GM23338 (cell line): ENCODE data around the gene PRDX6. TPM values are rescaled to one million over a fixed set of nuclear protein-coding genes. Genes with fewer than 3 reads are reported as not detected.

Experiments
- ATAC-seq: fragments of 200-7000 bp; cut with Tn5 transposase; 3 replicates; pipeline ENCODE4 v1.9.1; 2020
- DNase-seq: peaks from one replicate; pipeline ENCODE4 v3.0.0-alpha.2; 2015; ENCODE audit warnings: low spot score
- H2AFZ ChIP-seq: fragments of 200-600 bp; sonication (generic); 2 replicates; pipeline ENCODE4 v1.8.0; 2016; ENCODE audit warnings: antibody characterized with exemption, mild to moderate bottlenecking, moderate library complexity
- H3F3A ChIP-seq: fragments of 200-600 bp; sonication (generic); replicated peaks from 2 replicates; pipeline ENCODE4 v1.8.0; 2017; ENCODE audit warnings: antibody characterized with exemption, mixed run types, low read depth
- H3K27ac ChIP-seq: fragments of 200-600 bp; sonication (generic); 2 replicates; pipeline ENCODE4 v1.6.1; 2016; ENCODE audit warnings: low read depth
- H3K27me3 ChIP-seq: fragments of 200-600 bp; sonication (generic); 2 replicates; pipeline ENCODE4 v1.8.0; 2016; ENCODE audit warnings: mild to moderate bottlenecking, mixed run types, moderate library complexity; ENCODE audit not compliant: insufficient read depth
- H3K36me3 ChIP-seq: fragments of 200-600 bp; sonication (generic); 2 replicates; pipeline ENCODE4 v1.8.0; 2016; ENCODE audit warnings: mild to moderate bottlenecking; ENCODE audit not compliant: insufficient read depth
- H3K4me1 ChIP-seq: fragments of 200-600 bp; sonication (generic); 2 replicates; pipeline ENCODE4 v1.8.0; 2016; ENCODE audit warnings: mild to moderate bottlenecking, moderate library complexity; ENCODE audit not compliant: insufficient read depth
- H3K4me2 ChIP-seq: fragments of 200-600 bp; sonication (generic); 2 replicates; pipeline ENCODE4 v1.7.1; 2017; ENCODE audit warnings: mixed run types
- H3K4me3 ChIP-seq: fragments of 200-600 bp; sonication (generic); 2 replicates; pipeline ENCODE4 v1.6.1; 2016; ENCODE audit warnings: mixed run types
- H3K79me2 ChIP-seq: fragments of 200-600 bp; sonication (generic); replicated peaks from 2 replicates; pipeline ENCODE4 v1.8.0; 2017; ENCODE audit warnings: mild to moderate bottlenecking; ENCODE audit not compliant: insufficient read depth
- H3K9me2 ChIP-seq: fragments of 200-600 bp; sonication (generic); 2 replicates; pipeline ENCODE4 v1.8.0; 2017; ENCODE audit not compliant: insufficient read depth
- H4K20me1 ChIP-seq: fragments of 200-600 bp; sonication (generic); replicated peaks from 2 replicates; pipeline ENCODE4 v1.8.0; 2017; ENCODE audit warnings: mild to moderate bottlenecking; ENCODE audit not compliant: insufficient read depth
- H3K27ac Mint-ChIP-seq: 2 replicates; pipeline ENCODE4 v1.8.0; 2020; ENCODE audit warnings: inconsistent platforms, mild to moderate bottlenecking, moderate library complexity, mixed read lengths
- H3K27me3 Mint-ChIP-seq: 3 replicates; pipeline ENCODE4 v1.8.0; 2022; ENCODE audit warnings: low read depth, mild to moderate bottlenecking, moderate library complexity, mixed read lengths, inconsistent platforms; ENCODE audit not compliant: insufficient read depth, poor library complexity
- H3K36me3 Mint-ChIP-seq: 3 replicates; pipeline ENCODE4 v1.8.0; 2021; ENCODE audit warnings: low read depth, mild to moderate bottlenecking, inconsistent platforms, moderate library complexity, mixed read lengths
- H3K4me1 Mint-ChIP-seq: 3 replicates; pipeline ENCODE4 v1.8.0; 2020; ENCODE audit warnings: mild to moderate bottlenecking, inconsistent platforms, mixed read lengths
- H3K4me3 Mint-ChIP-seq: 3 replicates; pipeline ENCODE4 v1.8.0; 2021; ENCODE audit warnings: moderate library complexity, mild to moderate bottlenecking, inconsistent platforms, mixed read lengths
- H3K9me3 Mint-ChIP-seq: 3 replicates; pipeline ENCODE4 v1.8.0; 2020; ENCODE audit warnings: moderate library complexity, mild to moderate bottlenecking, inconsistent platforms, mixed read lengths
- CREB1 ChIP-seq: fragments of 250-450 bp; sonication (Bioruptor Pico); IDR thresholded peaks from 2 replicates; pipeline ENCODE4 v1.5.0; 2020; ENCODE audit warnings: low read depth, mild to moderate bottlenecking, moderate library complexity
- CTCF ChIP-seq, 2 experiments: fragments of 200-600 bp in 1 of 2; sonication (generic) in 1 of 2; conservative IDR thresholded peaks; 2 replicates each; pipeline versions ENCODE4 v1.5.1 to v1.6.1; 2016 to 2017; ENCODE audit warnings: antibody characterized with exemption in 2 of 2, low read depth in 2 of 2, mild to moderate bottlenecking in 2 of 2, moderate library complexity in 1 of 2
- ETS1 ChIP-seq: IDR thresholded peaks from 2 replicates; pipeline ENCODE4 v1.6.1; 2016; ENCODE audit warnings: antibody characterized with exemption
- EZH2 ChIP-seq: fragments of 200-600 bp; sonication (generic); IDR thresholded peaks from one replicate; pipeline ENCODE4 v1.8.0; 2017; ENCODE audit warnings: antibody characterized with exemption, mild to moderate bottlenecking, low read depth; ENCODE audit not compliant: unreplicated experiment
- EZH2phosphoT487 ChIP-seq: fragments of 200-600 bp; sonication (generic); IDR thresholded peaks from one replicate; pipeline ENCODE4 v1.8.1; 2018; ENCODE audit warnings: antibody characterized with exemption; ENCODE audit not compliant: unreplicated experiment
- JUNB ChIP-seq: IDR thresholded peaks from one replicate; pipeline ENCODE4 v1.6.1; 2016; ENCODE audit warnings: antibody characterized with exemption; ENCODE audit not compliant: unreplicated experiment
- NANOG ChIP-seq: IDR thresholded peaks from 2 replicates; pipeline ENCODE4 v1.6.1; 2016; ENCODE audit warnings: antibody characterized with exemption, borderline replicate concordance
- REST ChIP-seq: IDR thresholded peaks from one replicate; pipeline ENCODE4 v1.6.1; 2018; ENCODE audit warnings: antibody characterized with exemption; ENCODE audit not compliant: unreplicated experiment
- STAT1 ChIP-seq: IDR thresholded peaks from one replicate; pipeline ENCODE4 v1.6.1; 2016; ENCODE audit warnings: antibody characterized with exemption; ENCODE audit not compliant: unreplicated experiment
- ZNF114 ChIP-seq: fragments of 250-450 bp; sonication (Bioruptor Pico); IDR thresholded peaks from 2 replicates; pipeline ENCODE4 v1.5.0; 2020; ENCODE audit warnings: mild to moderate bottlenecking, moderate library complexity
- ZNF331 ChIP-seq: fragments of 250-450 bp; sonication (Bioruptor Pico); IDR thresholded peaks from 2 replicates; pipeline ENCODE4 v1.5.0; 2020; ENCODE audit warnings: low read depth, mild to moderate bottlenecking, moderate library complexity
- ZNF462 ChIP-seq: fragments of 250-450 bp; sonication (Bioruptor Pico); IDR thresholded peaks from 2 replicates; pipeline ENCODE4 v1.5.0; 2020; ENCODE audit warnings: mild to moderate bottlenecking, moderate library complexity
- polyA plus RNA-seq: library from polyadenylated mRNA; unstranded; fragments of >200 nt; fragmentation: Nextera tagmentation; extraction: Ambion mirVana; gene quantifications from 2 replicates; pipeline ENCODE4 v1.2.1, GENCODE V29; 2016
- total RNA-seq: library from RNA; depleted of rRNA; stranded (reverse); fragments of >200 nt; shearing (Covaris generic); gene quantifications from 2 replicates; pipeline ENCODE4 v1.2.3, GENCODE V29; 2014

Gene PRDX6
- total and polyA plus RNA-seq, 2 experiments from 2014 or later: 516 to 746 TPM

- TF ChIP-seq JUNB (no peak), ZNF114 (no peak), CTCF (conservative IDR thresholded peaks at IDR 0.05; ENCODE audit: low read depth in 2 of 2) (no peak), ETS1 (no peak), STAT1 (no peak), EZH2phosphoT487 (no peak), CREB1 (CRISPR knock-in tag) (no peak), NANOG (no peak)
Observed at GRCh38 chr1:173438675-173439074, 38.5 kb upstream of the PRDX6 start (continued).

- peaks cover 19% of the 10 kb centered on the region for H3K36me3 Mint-ChIP-seq
- no peak for TF ChIP-seq EZH2
- TF ChIP-seq REST: no peak
- TF ChIP-seq EZH2phosphoT487: no peak
- no peak for TF ChIP-seq CREB1 (CRISPR knock-in tag)
- no peak for TF ChIP-seq NANOG
- no peak for TF ChIP-seq ZNF331 (CRISPR knock-in tag)
- TF ChIP-seq ZNF462 (CRISPR knock-in tag): no peak
Observed at GRCh38 chr1:173440430-173440829, 36.7 kb upstream of the PRDX6 start.

More at GRCh38 chr1:173440430-173440829, 36.7 kb upstream of the PRDX6 start:
- Mint-ChIP-seq H3K27ac (no peak overlapping the region), H3K4me1 (peaks cover 25% of the 10 kb centered on the region), H3K4me3 (no peak overlapping the region), H3K27me3 (peaks cover 3% of the 10 kb centered on the region), H3K9me3 (peaks cover 8% of the 10 kb centered on the region)
- no peak overlapping the region for H3K27ac ChIP-seq
- H3K27me3 ChIP-seq: no peaks in the 10 kb centered on the region
- DNase-seq (no peak), ATAC-seq (no peak)
- H3K79me2 ChIP-seq: peaks cover 18% of the 10 kb centered on the region
- no peaks in the 10 kb centered on the region for H3K36me3 ChIP-seq
- H2AFZ ChIP-seq: no peak overlapping the region
- no peaks in the 10 kb centered on the region for H3F3A ChIP-seq
- no peaks in the 10 kb centered on the region; the same call in 1 of the 2 replicates for H3K9me2 ChIP-seq
- no peak overlapping the region for H3K4me2 ChIP-seq
- peaks cover 30% of the 10 kb centered on the region for H3K4me1 ChIP-seq
- no peaks in the 10 kb centered on the region for H4K20me1 ChIP-seq
- H3K4me3 ChIP-seq: no peak overlapping the region
